GM19452 (cell line): ENCODE results near the gene ITSN2.

ENCODE experiments used
- ATAC-seq: cut with Tn5 transposase; IDR thresholded peaks from one replicate; pipeline ENCODE4 v1.9.1; 2021; ENCODE audit not compliant: unreplicated experiment

The ITSN2 gene

DNA sequence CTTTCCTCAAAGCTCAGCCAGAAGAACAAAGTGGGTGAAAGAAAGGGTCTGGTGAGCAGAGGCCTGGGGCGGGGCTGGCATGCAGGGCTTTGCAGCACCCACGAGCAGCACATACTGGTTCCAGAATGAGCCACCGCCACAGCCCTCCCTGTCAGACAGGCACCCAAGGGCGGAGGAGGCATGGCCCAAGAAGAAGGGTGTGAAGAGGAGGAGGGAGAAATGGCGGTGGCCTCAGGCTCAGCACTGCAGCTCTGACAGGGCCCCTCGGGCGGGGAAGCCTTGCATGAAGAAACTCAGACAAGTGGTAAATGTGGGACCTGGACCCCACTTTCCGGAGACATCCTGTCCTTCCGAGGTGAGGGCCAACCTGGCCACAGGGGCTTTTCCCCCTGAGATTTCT lies 169.8 kb downstream of the ITSN2 start:
- no peak for ATAC-seq

DNA sequence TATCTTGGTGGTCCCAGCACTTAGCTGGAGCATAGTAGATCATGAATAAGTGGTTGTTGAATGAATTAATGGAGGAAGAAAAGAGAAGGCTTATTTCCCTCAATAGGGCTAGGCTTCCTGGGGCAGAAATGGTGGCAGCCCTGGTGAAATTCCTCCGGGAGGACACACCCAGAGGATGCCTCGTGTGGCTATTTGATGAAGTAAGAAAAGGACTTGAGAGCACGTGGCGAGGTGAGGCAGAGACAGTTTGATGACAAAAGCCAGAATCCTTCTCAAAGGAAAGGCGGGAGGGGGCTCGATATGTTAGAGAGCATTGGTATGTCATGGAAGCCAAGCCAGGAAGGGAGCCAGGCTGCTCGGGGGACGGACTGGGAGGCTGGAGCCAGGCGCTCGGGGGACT lies 170.8 kb downstream of the ITSN2 start:
- ATAC-seq: no peak

DNA sequence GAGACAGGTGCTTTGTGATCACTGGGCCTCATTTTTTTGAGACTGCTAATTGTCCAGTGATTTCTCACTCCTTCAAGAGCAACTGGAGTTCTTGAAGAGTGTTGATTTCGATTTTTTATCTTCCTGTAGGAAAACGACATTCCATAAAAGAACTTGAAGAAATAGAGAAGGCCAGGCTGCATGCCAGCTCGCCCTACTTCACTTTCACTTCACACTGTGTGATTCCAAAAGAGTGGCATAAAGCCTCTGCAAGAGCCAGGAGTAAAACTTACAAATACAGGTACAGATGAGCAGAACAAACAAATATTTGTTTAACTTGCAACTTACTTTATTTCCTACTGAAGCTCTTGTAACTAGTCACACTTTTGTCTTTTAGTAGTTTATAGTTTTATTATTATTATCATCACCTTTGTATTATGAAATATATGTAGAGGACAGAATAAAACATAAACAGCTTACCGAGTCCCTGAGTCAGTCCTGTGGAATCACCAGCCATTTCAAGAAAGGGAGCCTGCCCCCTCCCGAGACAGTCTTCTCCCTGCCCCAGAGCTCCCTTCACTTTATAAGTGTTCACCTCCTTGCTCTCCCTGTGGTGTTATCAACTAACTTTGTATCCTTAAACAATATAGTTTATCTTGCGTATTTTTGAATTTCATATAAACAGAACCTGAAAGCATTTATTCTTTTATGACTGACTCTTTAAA lies 176.8 kb downstream of the ITSN2 start:
- ATAC-seq: no peak

DNA sequence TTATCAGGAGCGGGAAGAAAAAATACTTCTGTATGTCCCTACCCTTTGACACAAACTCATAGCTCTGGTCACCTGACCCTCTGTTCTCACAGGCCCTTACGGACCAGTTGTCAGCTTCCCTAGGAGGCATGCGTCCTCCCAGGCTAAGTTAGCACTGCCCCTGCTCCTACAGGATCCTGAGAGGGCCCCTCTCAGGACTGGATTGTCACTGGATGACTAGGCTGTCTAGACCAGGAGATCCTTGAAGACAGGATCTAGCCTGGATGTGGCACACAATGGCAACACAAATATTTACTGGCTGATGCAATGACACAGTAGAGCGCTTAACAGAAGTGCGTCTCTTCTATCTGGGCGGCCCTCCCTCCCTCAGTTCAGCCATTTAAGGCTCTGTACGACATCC lies 177.8 kb downstream of the ITSN2 start:
- no peak for ATAC-seq

DNA sequence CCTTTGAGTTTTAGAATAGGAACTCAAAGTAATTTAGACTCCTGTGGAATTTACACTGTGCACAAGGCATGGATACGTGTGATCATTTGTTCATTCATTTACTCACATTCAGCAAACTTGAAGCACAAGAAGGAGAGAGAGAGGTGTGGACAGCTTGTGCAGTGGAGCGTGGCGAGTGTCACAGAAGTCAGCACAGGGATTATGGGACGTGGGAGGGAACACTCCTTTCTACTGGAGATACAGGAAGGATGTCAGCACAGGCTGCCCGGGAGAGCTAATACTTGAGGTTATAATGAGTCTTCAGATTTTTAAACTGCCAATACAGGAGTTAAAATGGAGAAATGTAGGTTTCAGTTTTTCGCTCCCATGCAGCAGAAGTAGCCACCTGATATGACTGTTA lies 178.5 kb downstream of the ITSN2 start:
- ATAC-seq: no peak

DNA sequence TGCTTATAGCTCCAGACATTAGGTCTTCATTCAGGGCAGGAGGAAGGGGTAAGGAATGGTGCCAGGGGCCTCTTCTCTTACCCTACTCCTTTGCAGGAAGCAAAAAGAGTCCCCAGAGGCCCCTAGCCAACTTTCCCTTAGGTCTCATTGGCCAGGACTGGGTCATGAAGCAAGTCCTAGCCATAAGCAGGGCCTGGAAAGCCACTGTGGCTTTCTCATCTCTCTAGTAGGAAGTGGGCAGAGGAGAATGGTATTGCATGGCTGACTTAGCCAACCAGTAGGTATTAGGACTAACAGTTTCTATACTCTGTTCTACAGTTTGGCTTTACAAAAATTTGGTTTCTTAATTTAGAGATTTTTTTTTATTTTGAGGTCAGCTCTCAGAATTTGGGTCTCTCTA lies 180.7 kb downstream of the ITSN2 start:
- no peak for ATAC-seq

DNA sequence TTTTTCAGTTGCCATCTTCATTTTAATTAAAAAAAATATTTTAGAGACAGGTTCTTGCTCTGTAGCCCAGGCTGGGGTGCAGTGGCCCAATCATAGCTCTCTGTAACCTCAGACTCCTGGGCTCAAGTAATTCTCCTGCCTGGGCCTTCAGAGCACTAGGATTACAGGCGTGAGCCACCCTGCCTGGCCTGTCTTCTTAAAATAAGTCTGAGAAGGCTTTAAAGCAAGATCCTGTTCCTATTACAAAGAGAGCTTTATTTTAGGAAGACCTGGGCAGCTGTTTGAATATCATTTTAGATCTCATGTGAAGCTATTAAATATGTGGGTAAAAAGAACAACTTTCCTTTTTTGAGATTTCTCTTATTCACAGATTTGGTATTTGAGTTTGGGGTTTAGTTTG lies 184.0 kb downstream of the ITSN2 start:
- no peak for ATAC-seq

DNA sequence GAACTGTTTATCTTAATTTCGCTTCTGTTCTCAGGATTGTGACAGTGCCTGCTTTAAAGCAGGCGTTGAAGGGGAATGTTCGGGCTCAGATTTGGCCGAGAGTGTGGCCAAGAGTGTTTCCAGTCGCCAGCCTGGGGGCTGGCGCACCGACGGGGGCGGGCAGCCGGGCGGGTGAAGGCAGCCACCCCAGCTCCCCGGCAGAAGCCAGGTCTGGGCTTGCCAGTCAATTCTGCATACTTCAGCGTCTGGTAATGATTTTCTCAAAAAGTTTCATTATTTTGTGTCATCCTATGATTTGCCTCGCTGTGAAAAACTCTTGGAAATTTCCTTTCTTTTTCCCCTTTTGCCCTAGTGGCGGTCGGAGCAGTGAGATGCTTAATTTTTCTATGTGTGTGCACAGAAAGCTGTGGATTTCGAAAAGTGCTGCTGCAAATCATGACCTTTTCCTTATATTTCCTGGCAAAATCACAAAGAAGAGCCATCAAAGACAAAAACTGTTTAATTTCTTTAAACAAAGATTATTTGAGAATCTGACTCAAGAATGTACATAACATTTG lies 184.6 kb downstream of the ITSN2 start:
- ATAC-seq: no peak

DNA sequence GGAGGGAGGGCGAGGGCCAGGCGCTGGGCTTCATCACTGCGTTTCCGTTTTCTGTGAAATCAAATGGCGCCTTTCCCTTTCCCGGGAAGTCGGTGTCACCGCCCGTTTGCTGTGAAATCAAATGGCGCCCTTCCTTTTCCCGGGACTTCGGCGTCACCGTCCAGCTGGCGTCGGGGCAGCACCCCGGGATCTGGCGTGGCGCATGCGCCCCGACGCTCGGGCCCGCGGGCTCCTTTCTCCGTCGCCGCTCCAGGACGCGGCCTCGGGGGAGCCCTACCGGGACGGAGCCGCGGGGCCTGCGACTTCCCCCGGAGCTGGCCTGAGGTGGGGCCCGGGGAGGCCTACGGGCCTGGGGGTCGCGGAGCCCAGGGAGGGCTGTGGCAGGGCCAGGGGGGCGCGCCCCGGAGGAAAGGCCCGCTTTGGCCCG lies 185.5 kb downstream of the ITSN2 start, which contains the start of gene FAM228A:
FAM228A (plus strand) TSS at position 203 of the 427 bp plus-strand sequence. CDS start 428 bp downstream, outside the sequence.
- ATAC-seq: no peak

DNA sequence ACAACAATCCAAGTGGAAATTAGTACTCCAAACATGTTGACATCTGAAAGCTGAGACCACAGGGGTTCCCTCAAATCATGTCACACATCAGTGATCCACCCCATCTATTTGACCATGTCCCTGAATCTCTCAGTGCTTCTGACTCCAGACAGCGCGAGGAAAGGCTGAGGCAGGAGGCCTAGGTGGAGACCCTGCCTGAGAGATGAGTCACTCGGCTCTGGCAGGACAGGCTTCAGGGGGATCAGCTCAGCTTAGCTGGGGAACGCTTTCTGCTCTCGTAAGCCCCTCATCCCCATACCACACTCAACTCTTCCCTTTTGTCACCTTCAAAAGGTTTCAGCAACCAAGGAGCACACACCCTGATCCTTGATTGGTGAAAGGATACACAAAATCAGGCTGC lies 191.3 kb downstream of the ITSN2 start:
- no peak for ATAC-seq

DNA sequence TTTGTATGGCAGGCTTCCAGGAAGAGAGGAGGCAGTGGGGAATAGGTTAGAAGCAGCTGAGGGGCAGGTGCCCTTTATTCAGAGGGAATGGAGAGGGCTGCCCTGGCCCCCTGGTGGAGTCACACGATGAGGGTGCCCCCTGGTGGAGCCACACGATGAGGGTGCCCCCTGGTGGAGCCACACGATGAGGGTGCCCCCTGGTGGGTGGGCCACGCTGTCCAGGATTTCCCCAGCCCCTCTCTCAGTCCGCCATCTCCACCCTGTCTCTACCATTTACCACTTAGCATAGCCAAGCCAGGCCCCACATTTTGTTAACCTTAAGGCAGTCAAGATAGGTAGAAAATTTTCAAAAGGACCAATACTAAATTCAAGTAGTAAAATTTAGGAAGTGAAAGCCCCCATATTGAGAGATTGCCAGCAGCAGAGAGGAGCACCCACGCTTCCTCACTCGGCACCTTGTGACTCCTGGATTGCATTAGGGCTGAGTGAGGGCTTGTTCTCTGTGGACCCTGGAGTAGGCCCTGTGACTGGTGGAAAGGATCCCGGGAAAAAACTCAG lies 195.8 kb downstream of the ITSN2 start:
- peak; percentile 74 for ATAC-seq

DNA sequence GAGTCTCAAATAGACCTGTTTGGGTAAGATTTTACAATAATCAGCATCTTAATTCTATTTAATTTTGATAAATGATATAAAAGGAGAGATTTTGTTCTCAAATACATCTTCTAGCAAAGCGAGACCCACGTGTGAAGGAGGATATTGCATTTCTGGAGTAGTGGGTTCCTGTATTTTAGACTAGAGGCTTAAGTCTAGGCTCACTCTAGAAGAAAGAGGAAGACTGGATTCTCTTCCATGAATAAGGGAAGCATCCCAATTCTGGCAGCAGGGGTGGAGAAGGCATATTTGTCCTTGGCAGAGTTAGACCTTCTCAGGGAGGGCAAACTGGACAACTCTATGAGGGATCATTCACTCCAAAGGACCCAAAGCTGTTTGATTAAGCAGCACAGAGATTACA lies 196.7 kb downstream of the ITSN2 start:
- no peak for ATAC-seq

DNA sequence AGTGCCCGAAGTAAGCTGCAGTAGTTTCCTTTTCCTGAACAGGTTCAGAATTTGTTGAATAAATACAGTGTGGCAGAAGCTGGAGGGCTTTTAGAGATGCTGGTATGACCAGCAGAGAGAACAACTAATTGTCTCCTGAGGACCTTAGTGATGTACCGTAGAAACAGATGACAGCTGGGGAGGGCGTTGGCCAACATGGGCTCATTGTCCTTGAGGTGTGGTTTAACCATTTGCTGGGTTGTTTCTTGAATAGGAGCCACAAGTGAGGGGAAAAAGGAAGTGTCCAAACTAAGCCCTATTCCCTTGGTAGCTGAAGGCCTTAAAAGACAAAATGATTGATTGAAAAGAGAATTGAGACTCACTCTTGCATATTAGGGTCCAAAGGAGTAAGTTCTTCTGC lies 197.2 kb downstream of the ITSN2 start:
- ATAC-seq: no peak

DNA sequence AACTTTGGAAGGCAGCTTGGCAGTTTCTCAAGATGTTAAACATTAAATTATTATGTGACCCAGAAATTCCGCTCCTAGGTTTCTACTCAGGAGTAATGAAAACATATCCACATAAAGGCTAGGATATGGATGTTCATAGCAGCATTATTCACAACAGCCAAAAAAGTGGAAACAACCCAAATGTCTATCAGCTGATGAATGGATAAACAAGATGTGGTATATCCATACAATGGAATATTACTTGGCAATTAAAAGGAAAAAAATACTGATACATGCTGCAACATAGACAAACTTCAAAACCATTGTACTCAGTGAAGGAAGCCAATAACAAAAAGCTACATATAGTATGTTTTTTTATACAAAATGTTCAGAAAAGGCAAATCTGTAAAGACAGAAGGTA lies 197.8 kb downstream of the ITSN2 start:
- ATAC-seq: no peak

DNA sequence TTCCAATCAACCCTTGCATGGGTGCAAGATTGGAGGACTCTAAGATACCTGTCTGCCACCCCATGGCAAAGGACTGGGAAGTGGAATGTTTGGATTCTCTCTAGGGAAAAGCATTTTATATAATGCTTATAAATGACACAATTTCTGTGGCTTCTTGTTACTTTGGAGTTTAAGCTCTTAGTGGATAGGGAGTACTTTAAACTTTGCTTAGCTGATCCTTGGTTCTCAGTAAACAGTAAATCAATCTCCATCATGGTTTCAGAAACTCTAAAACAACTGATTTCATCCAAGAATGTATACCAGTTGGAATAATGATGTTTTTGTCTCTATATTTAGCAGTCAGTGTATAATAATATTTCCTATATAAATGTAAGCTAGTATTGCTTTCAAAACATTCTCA lies 199.6 kb downstream of the ITSN2 start:
- no peak for ATAC-seq

DNA sequence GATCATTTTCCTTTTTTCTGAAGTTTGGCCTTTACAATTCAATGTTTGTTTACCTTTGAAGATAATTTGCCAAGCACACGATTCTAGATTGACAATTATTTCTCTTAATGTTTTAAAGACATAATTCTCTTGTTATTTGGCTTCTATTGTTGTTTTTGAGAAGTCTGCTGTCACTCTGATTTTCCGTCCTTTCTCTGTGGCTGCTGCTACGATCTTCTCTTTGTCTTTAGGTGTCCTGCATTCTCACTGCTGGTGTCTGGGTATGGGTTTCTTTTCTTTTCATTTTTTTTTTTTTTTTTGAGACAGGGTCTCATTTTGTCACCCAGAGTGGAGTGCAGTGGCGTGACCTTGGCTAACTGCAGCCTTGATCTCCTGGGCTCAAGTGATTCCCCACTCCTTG lies 200.6 kb downstream of the ITSN2 start:
- no peak for ATAC-seq

DNA sequence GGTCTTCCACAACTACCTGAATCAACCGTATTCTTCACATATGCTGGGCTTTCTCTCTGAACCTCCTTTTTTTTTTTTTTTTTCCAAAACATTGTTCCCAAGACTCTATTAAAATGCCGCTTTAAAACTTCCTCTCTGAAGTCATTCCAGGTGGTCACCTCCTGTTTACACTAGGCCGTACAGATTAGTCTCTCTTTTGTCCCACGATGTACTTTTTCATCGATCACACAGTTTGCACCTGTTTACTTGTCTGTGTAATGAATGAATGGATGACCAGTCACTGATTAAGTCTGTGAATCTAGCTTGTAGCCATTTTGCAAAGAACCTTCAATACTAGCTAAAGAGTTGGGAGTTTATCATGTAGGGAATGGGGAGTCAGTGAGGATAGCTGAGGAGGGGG lies 202.2 kb downstream of the ITSN2 start:
- no peak for ATAC-seq

DNA sequence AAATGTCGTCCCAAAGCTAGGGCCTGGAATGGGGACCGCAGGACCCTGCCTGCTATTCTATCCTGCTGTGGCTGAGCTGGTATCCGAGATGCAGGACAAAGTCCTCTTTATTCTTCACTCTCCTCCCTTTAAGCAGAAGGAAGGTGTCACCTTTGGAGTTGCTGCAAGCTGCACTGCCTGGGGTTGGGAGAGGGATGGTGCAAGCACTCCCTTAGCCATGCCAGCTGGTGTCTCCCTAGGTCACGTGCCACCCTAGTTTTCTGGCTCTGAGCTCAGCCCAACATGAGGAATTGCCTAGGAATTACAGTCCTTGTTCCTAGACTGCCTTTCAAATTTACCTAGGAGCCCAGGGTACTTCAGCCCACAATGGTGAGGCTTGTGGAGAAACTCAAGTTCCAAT lies 206.9 kb downstream of the ITSN2 start:
- no peak for ATAC-seq
